ENCODE results near the gene ENAH.

GRCh38 chr1:225565847-225566246 is 87.1 kb downstream of the ENAH start:
- TF ChIP-seq CTCF (IDR thresholded peaks at IDR 0.05) (no peak), POLR2A (IDR thresholded peaks at IDR 0.05; ENCODE audit: low read depth) (no peak), EP300 (IDR thresholded peaks at IDR 0.05) (no peak), POLR2AphosphoS5 (IDR thresholded peaks at IDR 0.05) (peak in 1 of 2 donors; percentile 18)
